GM10266 (cell line): Measurements from ENCODE around the gene NOTCH3.

Experiments used
- DNase-seq: peaks from one replicate; pipeline ENCODE4 v3.0.0; 2012; ENCODE audit errors: extremely low spot score
- CTCF ChIP-seq: IDR thresholded peaks from 2 replicates; pipeline ENCODE4 v1.5.1; 2012; ENCODE audit warnings: mild to moderate bottlenecking, low read depth; ENCODE audit not compliant: control insufficient read depth, insufficient read depth; ENCODE audit errors: missing control alignments

NOTCH3 gene

GRCh38 chr19:15159251-15159650 lies 41.5 kb downstream of the NOTCH3 start:
- TF ChIP-seq CTCF, result no peak
- no peak for DNase-seq

GRCh38 chr19:15156391-15156790 lies 44.4 kb downstream of the NOTCH3 start:
- no peak for TF ChIP-seq CTCF
- no peak for DNase-seq

DNA sequence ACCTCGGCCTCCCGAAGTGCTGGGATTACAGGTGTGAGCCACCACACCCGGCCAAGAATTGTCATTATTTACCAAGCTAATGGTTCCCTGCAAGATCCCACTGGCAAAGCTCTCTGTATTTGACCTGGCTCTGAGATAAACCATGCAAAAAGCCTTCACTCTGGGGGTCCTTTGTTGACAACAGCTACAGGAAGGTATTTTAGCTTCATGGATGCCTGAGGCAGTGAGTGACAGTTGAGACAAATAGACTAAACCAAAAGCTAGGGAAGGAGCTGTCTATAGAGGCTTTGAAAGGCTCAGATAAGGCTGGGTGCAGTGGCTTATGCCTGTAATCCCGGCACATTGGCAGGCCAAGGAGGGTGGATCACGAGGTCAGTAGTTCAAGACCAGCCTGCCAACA lies 45.5 kb downstream of the NOTCH3 start:
- no peak for TF ChIP-seq CTCF
- no peak for DNase-seq

- TF ChIP-seq CTCF, result peak; percentile 40
- DNase-seq, result no peak
Measured at GRCh38 chr19:15154002-15154612, 46.7 kb downstream of the NOTCH3 start.

GRCh38 chr19:15149737-15150136 lies 51.1 kb downstream of the NOTCH3 start:
- no peak for DNase-seq
- TF ChIP-seq CTCF, result no peak

- TF ChIP-seq CTCF, result no peak
- no peak for DNase-seq
Measured at GRCh38 chr19:15147090-15147489, 53.7 kb downstream of the NOTCH3 start.

GRCh38 chr19:15144046-15144646 lies 56.6 kb downstream of the NOTCH3 start:
- DNase-seq, result no peak
- TF ChIP-seq CTCF, result no peak
